Measurements from ENCODE around the gene HLA-DQA1. TPM values are rescaled to one million over a fixed set of nuclear protein-coding genes. Genes with fewer than 3 reads are reported as not detected.
A peak's percentile ranks its signal among the peaks of the same experiment; 100 is the strongest.

The HLA-DQA1 gene
- total RNA-seq, 1 donor from 2014 or later = 111 TPM

- peak; percentile 83 for DNase-seq
- intact Hi-C loops (cut with DNase I) = loop anchor here (10.0 kb wide), 1 partner anchor 100 kb away; the partner anchor contains the start of gene HLA-DQB2
- no peak overlapping the region for H3K4me3 ChIP-seq
Measured at GRCh38 chr6:32664827-32665362, 27.7 kb downstream of the HLA-DQA1 start.

GRCh38 chr6:32665661-32666060 is 28.5 kb downstream of the HLA-DQA1 start:
- Histone ChIP-seq H3K4me3 (no peak overlapping the region), H3K27ac (no peak overlapping the region), H3K9me3 (no peaks in the 10 kb centered on the region), H3K27me3 (no peaks in the 10 kb centered on the region), H3K4me1 (no peaks in the 10 kb centered on the region), H3K36me3 (no peaks in the 10 kb centered on the region)
- intact Hi-C loops (cut with DNase I) = loop anchor here (10.0 kb wide), 1 partner anchor 99 kb away; the partner anchor contains the start of gene HLA-DQB2
- ATAC-seq = no peak
- TF ChIP-seq, protein P1, sequence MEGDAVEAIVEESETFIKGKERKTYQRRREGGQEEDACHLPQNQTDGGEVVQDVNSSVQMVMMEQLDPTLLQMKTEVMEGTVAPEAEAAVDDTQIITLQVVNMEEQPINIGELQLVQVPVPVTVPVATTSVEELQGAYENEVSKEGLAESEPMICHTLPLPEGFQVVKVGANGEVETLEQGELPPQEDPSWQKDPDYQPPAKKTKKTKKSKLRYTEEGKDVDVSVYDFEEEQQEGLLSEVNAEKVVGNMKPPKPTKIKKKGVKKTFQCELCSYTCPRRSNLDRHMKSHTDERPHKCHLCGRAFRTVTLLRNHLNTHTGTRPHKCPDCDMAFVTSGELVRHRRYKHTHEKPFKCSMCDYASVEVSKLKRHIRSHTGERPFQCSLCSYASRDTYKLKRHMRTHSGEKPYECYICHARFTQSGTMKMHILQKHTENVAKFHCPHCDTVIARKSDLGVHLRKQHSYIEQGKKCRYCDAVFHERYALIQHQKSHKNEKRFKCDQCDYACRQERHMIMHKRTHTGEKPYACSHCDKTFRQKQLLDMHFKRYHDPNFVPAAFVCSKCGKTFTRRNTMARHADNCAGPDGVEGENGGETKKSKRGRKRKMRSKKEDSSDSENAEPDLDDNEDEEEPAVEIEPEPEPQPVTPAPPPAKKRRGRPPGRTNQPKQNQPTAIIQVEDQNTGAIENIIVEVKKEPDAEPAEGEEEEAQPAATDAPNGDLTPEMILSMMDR (IDR thresholded peaks at IDR 0.05) = no peak
- no peak for DNase-seq

More at GRCh38 chr6:32664827-32665362, 27.7 kb downstream of the HLA-DQA1 start:
- Histone ChIP-seq H3K27ac (no peak overlapping the region), H3K36me3 (no peaks in the 10 kb centered on the region), H3K27me3 (no peaks in the 10 kb centered on the region), H3K4me1 (no peaks in the 10 kb centered on the region), H3K9me3 (no peaks in the 10 kb centered on the region)
- TF ChIP-seq, protein P1 (IDR thresholded peaks at IDR 0.05) = no peak
- ATAC-seq = peak; percentile 81

- Histone ChIP-seq H3K4me1 (no peaks in the 10 kb centered on the region), H3K9me3 (no peaks in the 10 kb centered on the region), H3K4me3 (no peak within 1 kb of the TSS), H3K36me3 (no peaks in the 10 kb centered on the region), H3K27me3 (no peaks in the 10 kb centered on the region), H3K27ac (no peak within 1 kb of the TSS)
- intact Hi-C loops (cut with DNase I) = loop anchor here (10.0 kb wide), 1 partner anchor 98 kb away; the partner anchor contains the start of gene HLA-DQB2
- TF ChIP-seq, protein P1 (IDR thresholded peaks at IDR 0.05) = no peak
- peak; percentile 83 for ATAC-seq
- DNase-seq = no peak
Measured at GRCh38 chr6:32666420-32667300, 29.5 kb downstream of the HLA-DQA1 start, which contains the start of gene HLA-DQB1. Gene HLA-DQB1, minus strand, starts transcription at chr6:32666657. Its CDS starts 50 bp downstream, at chr6:32666607.

GRCh38 chr6:32668226-32668747 is 31.1 kb downstream of the HLA-DQA1 start:
- intact Hi-C loops (cut with DNase I) = loop anchor here (10.0 kb wide), 1 partner anchor 97 kb away; the partner anchor contains the start of gene HLA-DQB2
- peak; percentile 86 for ATAC-seq
- no peak overlapping the region for H3K4me3 ChIP-seq

GRCh38 chr6:32669240-32669639 is 32.0 kb downstream of the HLA-DQA1 start:
- Histone ChIP-seq H3K4me3 (no peak overlapping the region), H3K4me1 (no peaks in the 10 kb centered on the region), H3K27ac (no peak overlapping the region), H3K36me3 (no peaks in the 10 kb centered on the region), H3K27me3 (no peaks in the 10 kb centered on the region), H3K9me3 (no peaks in the 10 kb centered on the region)
- DNase-seq (no peak), ATAC-seq (no peak)
- TF ChIP-seq, protein P1 (IDR thresholded peaks at IDR 0.05) = no peak
- intact Hi-C loops (cut with DNase I) = loop anchor here (10.0 kb wide), 1 partner anchor 96 kb away; the partner anchor contains the start of gene HLA-DQB2

More at GRCh38 chr6:32668226-32668747, 31.1 kb downstream of the HLA-DQA1 start:
- Histone ChIP-seq H3K27ac (no peak overlapping the region), H3K36me3 (no peaks in the 10 kb centered on the region), H3K4me1 (no peaks in the 10 kb centered on the region), H3K27me3 (no peaks in the 10 kb centered on the region), H3K9me3 (no peaks in the 10 kb centered on the region)
- peak; percentile 47 for DNase-seq
- TF ChIP-seq, protein P1 (IDR thresholded peaks at IDR 0.05) = no peak

Data from upper lobe of right lung (tissue), 1 donor.